H9 (cell line): ENCODE measurements around the gene SZRD1. TPM values are rescaled to one million over a fixed set of nuclear protein-coding genes. Genes with fewer than 3 reads are reported as not detected.

ENCODE experiments used
- DNase-seq: peaks from one replicate; pipeline ENCODE4 v3.0.0-alpha.2; 2017
- H2AFZ ChIP-seq: one replicate; pipeline ENCODE4 v1.6.1; 2013; ENCODE audit warnings: mild to moderate bottlenecking, low read length, control low read depth, moderate library complexity
- H2AK5ac ChIP-seq: 2 replicates; pipeline ENCODE4 v1.6.1; 2013; ENCODE audit warnings: low read length, control low read depth, mixed read lengths; ENCODE audit not compliant: insufficient read length
- H2BK120ac ChIP-seq: one replicate; pipeline ENCODE4 v1.6.1; 2013; ENCODE audit warnings: low read depth, mild to moderate bottlenecking, low read length, control low read depth, inconsistent platforms; ENCODE audit not compliant: poor library complexity, severe bottlenecking
- H2BK12ac ChIP-seq: 2 replicates; pipeline ENCODE4 v1.6.1; 2013; ENCODE audit warnings: low read length, control low read depth, mixed read lengths, low read depth; ENCODE audit not compliant: insufficient read length
- H2BK15ac ChIP-seq: 2 replicates; pipeline ENCODE4 v1.6.1; 2013; ENCODE audit warnings: low read depth, low read length, control low read depth
- H2BK20ac ChIP-seq: one replicate; pipeline ENCODE4 v1.6.1; 2013; ENCODE audit warnings: low read depth, mild to moderate bottlenecking, low read length, control low read depth, inconsistent platforms; ENCODE audit not compliant: poor library complexity, severe bottlenecking
- H2BK5ac ChIP-seq: 2 replicates; pipeline ENCODE4 v1.6.1; 2013; ENCODE audit warnings: low read length, control low read depth, mixed read lengths; ENCODE audit not compliant: insufficient read length
- H3K14ac ChIP-seq: 2 replicates; pipeline ENCODE4 v1.6.1; 2013; ENCODE audit warnings: low read length, control low read depth; ENCODE audit not compliant: insufficient read depth
- H3K18ac ChIP-seq: 2 replicates; pipeline ENCODE4 v1.6.1; 2013; ENCODE audit warnings: low read depth, mild to moderate bottlenecking, mixed read lengths, low read length, control low read depth; ENCODE audit not compliant: insufficient read length
- H3K23ac ChIP-seq: 2 replicates; pipeline ENCODE4 v1.6.1; 2013; ENCODE audit warnings: low read length, control low read depth, mixed read lengths, low read depth; ENCODE audit not compliant: insufficient read length
- H3K23me2 ChIP-seq: 2 replicates; pipeline ENCODE4 v1.6.1; 2013; ENCODE audit warnings: low read depth, mild to moderate bottlenecking, mixed read lengths, low read length, control low read depth; ENCODE audit not compliant: insufficient read length, poor library complexity, severe bottlenecking
- H3K27ac ChIP-seq: 2 replicates; pipeline ENCODE4 v1.5.1; 2013; ENCODE audit warnings: low read length, control low read depth, mixed read lengths, low read depth; ENCODE audit not compliant: insufficient read length
- H3K27me3 ChIP-seq: 2 replicates; pipeline ENCODE4 v1.6.1; 2013; ENCODE audit warnings: low read length, control low read depth, inconsistent platforms; ENCODE audit not compliant: insufficient read depth
- H3K4ac ChIP-seq: 2 replicates; pipeline ENCODE4 v1.6.1; 2013; ENCODE audit warnings: low read depth, mild to moderate bottlenecking, control low read depth, inconsistent platforms, low read length, moderate library complexity
- H3K4me1 ChIP-seq: 2 replicates; pipeline ENCODE4 v1.6.1; 2013; ENCODE audit warnings: low read length, control low read depth, inconsistent platforms; ENCODE audit not compliant: insufficient read depth
- H3K4me2 ChIP-seq: 2 replicates; pipeline ENCODE4 v1.6.1; 2013; ENCODE audit warnings: low read length, control low read depth, mixed read lengths; ENCODE audit not compliant: insufficient read length, insufficient read depth
- H3K56ac ChIP-seq: 2 replicates; pipeline ENCODE4 v1.6.1; 2013; ENCODE audit warnings: low read depth, mild to moderate bottlenecking, mixed read lengths, low read length, control low read depth; ENCODE audit not compliant: insufficient read length
- H3K79me1 ChIP-seq: 2 replicates; pipeline ENCODE4 v1.6.1; 2013; ENCODE audit warnings: low read depth, mild to moderate bottlenecking, moderate library complexity, low read length, control low read depth, inconsistent platforms; ENCODE audit not compliant: insufficient read depth, poor library complexity, severe bottlenecking
- H3K79me2 ChIP-seq: 2 replicates; pipeline ENCODE4 v1.6.1; 2013; ENCODE audit warnings: low read length, control low read depth, inconsistent platforms; ENCODE audit not compliant: insufficient read depth
- H3K9ac ChIP-seq: 2 replicates; pipeline ENCODE4 v1.6.1; 2013; ENCODE audit warnings: low read length, control low read depth, mixed read lengths; ENCODE audit not compliant: insufficient read length; ENCODE audit errors: extremely low read depth
- H3K9me3 ChIP-seq: one replicate; pipeline ENCODE4 v1.6.1; 2013; ENCODE audit warnings: low read depth, low read length, inconsistent platforms; ENCODE audit not compliant: control insufficient read depth
- H3T11ph ChIP-seq: one replicate; pipeline ENCODE4 v1.6.1; 2013; ENCODE audit warnings: mild to moderate bottlenecking, low read length, control low read depth, inconsistent platforms
- H4K20me1 ChIP-seq: one replicate; pipeline ENCODE4 v1.6.1; 2013; ENCODE audit not compliant: control insufficient read depth, insufficient read length, insufficient read depth
- H4K5ac ChIP-seq: 2 replicates; pipeline ENCODE4 v1.6.1; 2013; ENCODE audit warnings: low read depth, mild to moderate bottlenecking, mixed read lengths, low read length, control low read depth; ENCODE audit not compliant: insufficient read length
- H4K8ac ChIP-seq: replicated peaks from 2 replicates; pipeline ENCODE4 v1.6.1; 2013; ENCODE audit warnings: low read length, control low read depth, mixed read lengths, low read depth; ENCODE audit not compliant: insufficient read length
- H4K91ac ChIP-seq: 2 replicates; pipeline ENCODE4 v1.6.1; 2013; ENCODE audit warnings: low read depth, mild to moderate bottlenecking, moderate library complexity, mixed read lengths, low read length, control low read depth; ENCODE audit not compliant: insufficient read length
- H3K27ac Mint-ChIP-seq, 3 experiments: 2 replicates in 2 of 3; 3 replicates in 1 of 3; pipeline ENCODE4 v1.8.0; 2020 to 2021; ENCODE audit warnings: mixed read lengths in 3 of 3, mild to moderate bottlenecking in 1 of 3, moderate library complexity in 1 of 3
- H3K27me3 Mint-ChIP-seq: 2 replicates; pipeline ENCODE4 v1.8.0; 2021; ENCODE audit warnings: low read depth, mild to moderate bottlenecking, moderate library complexity, mixed read lengths
- H3K36me3 Mint-ChIP-seq, 3 experiments: 2 replicates in 2 of 3; 3 replicates in 1 of 3; pipeline ENCODE4 v1.8.0; 2020 to 2021; ENCODE audit warnings: low read depth in 3 of 3, mixed read lengths in 3 of 3; ENCODE audit not compliant: insufficient read depth in 1 of 3
- H3K4me1 Mint-ChIP-seq, 2 experiments: 2 replicates each; pipeline ENCODE4 v1.8.0; 2020; ENCODE audit warnings: mixed read lengths in 2 of 2
- H3K4me3 Mint-ChIP-seq, 2 experiments: 2 replicates in 1 of 2; 3 replicates in 1 of 2; pipeline ENCODE4 v1.8.0; 2020 to 2021; ENCODE audit warnings: mild to moderate bottlenecking in 2 of 2, mixed read lengths in 2 of 2, moderate library complexity in 1 of 2
- H3K9me3 Mint-ChIP-seq, 2 experiments: 2 replicates in 1 of 2; 3 replicates in 1 of 2; pipeline ENCODE4 v1.8.0; 2020; ENCODE audit warnings: mild to moderate bottlenecking in 2 of 2, mixed read lengths in 2 of 2, moderate library complexity in 1 of 2
- CTCF ChIP-seq: fragments of 200-600 bp; sonication (generic); conservative IDR thresholded peaks from 3 replicates; pipeline ENCODE4 v1.8.0; 2021; ENCODE audit warnings: antibody characterized with exemption, mild to moderate bottlenecking
- WGBS: extraction: QIAGEN DNeasy Blood & Tissue Kit; methylation state at CpG from one replicate; pipeline ENCODE4 v1.1.7; 2013; ENCODE audit warnings: missing lambda C conversion rate, low lambda C conversion rate, mixed read lengths; ENCODE audit not compliant: insufficient read length; ENCODE audit errors: extremely low coverage; 5-methylcytosine and 5-hydroxymethylcytosine counted together
- total RNA-seq: library from RNA; stranded (reverse); gene quantifications from 2 replicates; pipeline ENCODE4 v1.2.1, GENCODE V29; 2021

SZRD1 gene
- total RNA-seq, 1 experiment from 2014 or later, result 118 TPM

- Histone ChIP-seq H2BK5ac (no peak overlapping the region), H3K79me2 (peaks cover 61% of the 10 kb centered on the region; the same call in 1 of the 2 replicates), H3K9me3 (no peaks in the 10 kb centered on the region), H3K4me2 (no peak overlapping the region), H3K14ac (no peak overlapping the region), H3T11ph (no peak overlapping the region), H4K5ac (no peak overlapping the region), H2BK12ac (no peak overlapping the region), H3K56ac (no peak overlapping the region), H2AFZ (no peak overlapping the region), H2BK15ac (no peak overlapping the region), H4K8ac (no peak overlapping the region), H3K18ac (no peak overlapping the region), H3K23me2 (no peaks in the 10 kb centered on the region), H3K27me3 (no peaks in the 10 kb centered on the region), H2BK120ac (no peak overlapping the region), H3K79me1 (peaks cover 11% of the 10 kb centered on the region), H2AK5ac (no peak overlapping the region), H4K20me1 (no peaks in the 10 kb centered on the region), H3K27ac (no peak overlapping the region), H3K23ac (no peak overlapping the region), H3K9ac (no peak overlapping the region), H3K4me1 (no peaks in the 10 kb centered on the region; the same call in 1 of the 2 replicates), H4K91ac (no peak overlapping the region), H3K4ac (no peak overlapping the region), H2BK20ac (no peak overlapping the region)
- H3K9me3 Mint-ChIP-seq, result no peaks in the 10 kb centered on the region
- H3K36me3 Mint-ChIP-seq, result peaks cover 0 to 14% (median 14%) of the 10 kb centered on the region in 3 experiments; a peak in 6 of 7 replicates
- H3K27ac Mint-ChIP-seq, result peak overlapping the region; percentile 71 to 82 (median 71); a peak in 6 of 7 replicates
- DNase-seq, result no peak
- no CpG with 5 or more reads among the region's 15 CpGs for WGBS
- peaks cover 33 to 36% of the 10 kb centered on the region in 2 experiments for H3K4me1 Mint-ChIP-seq
- H3K27me3 Mint-ChIP-seq, result no peaks in the 10 kb centered on the region
- no peak overlapping the region; a peak in 1 of 5 replicates for H3K4me3 Mint-ChIP-seq
- TF ChIP-seq CTCF, result no peak
Observed at GRCh38 chr1:16375521-16376340, 8.7 kb downstream of the SZRD1 start.
